Activated CD4-positive, CD25-positive, alpha-beta regulatory T cell treated with anti-CD3 and anti-CD28 coated beads, Interleukin-2, amount 50 U/mL, for 16 hours (primary cell): ENCODE results near the gene ALPG.
"Not testable (repeated sequence)": the region's sequence is repeated elsewhere in the genome, so short reads cannot be mapped to it uniquely, and the experiment has no call there.

ENCODE experiments used
- DNase-seq: peaks from one replicate; pipeline ENCODE4 v3.0.0-alpha.2; 2020; ENCODE audit warnings: low read depth, low spot score

Gene ALPG

DNA sequence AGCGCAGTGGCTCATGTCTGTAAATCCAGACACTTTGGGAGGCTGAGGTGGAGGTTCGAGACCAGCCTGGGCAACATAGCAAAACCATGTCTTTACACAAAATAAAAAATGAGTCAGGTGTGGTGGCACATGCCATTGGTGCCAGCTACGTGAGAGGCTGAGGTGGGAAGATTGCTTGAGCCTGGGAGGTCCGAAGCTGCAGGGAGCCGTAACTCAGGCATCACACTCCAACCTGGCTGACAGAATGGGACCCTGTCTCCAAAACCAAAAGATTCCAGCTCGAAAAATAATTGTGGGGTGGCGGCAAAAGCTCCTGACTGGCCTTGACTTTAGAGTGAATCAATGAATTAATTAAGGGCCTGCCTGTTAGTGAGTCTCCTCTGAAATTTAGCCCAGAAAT lies 29.3 kb upstream of the ALPG start:
- no peak for DNase-seq

DNA sequence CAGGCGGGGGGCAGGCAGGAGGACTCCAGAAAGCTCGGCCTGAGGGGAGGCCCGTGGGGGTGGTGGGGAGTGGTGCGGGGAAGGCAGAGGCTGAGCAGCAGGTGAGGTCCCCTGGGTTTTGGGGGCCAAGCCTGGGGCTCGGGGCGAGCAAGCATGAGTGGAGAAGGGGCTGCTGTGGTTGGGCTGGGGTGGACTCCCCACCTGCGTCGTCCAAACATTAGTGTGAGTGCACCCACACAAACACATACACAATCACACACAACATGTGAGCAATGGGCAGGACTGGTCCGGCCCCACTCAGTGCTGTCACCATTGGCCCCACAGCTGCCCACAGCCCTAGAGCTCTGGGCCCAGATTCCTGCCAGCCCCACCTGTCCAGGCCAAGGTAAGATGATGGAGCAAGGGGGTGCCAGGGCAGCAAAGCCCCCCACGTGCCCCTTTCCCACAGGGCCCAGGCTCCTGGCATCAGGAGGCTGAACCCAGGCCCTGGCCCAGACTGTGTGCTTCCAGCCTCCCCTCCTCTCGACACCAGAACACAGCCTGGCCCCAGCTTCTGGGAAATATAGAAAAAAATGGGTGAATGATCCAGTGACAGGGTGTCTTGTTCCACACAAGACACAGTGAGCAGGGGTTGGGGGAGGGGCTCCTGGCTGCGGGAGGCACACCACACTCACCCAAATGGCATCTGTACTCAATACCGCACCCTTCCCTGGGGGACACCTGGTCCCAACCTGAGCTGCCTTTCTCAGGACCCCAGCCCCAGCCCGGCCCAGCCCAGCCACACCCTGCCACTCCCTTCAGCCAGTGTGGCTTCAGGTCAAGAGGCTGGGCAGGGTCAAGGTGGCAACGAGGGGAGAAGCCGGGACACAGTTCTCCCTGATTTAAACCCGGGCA lies 28.6 kb upstream of the ALPG start:
- DNase-seq, result no peak

GRCh38 chr2:232378735-232379151 lies 27.9 kb upstream of the ALPG start, which contains the start of gene ALPP:
TSS of gene ALPP (plus strand) at chr2:232378751. CDS start at chr2:232378803, 52 bp downstream.
- not testable (repeated sequence) for DNase-seq

DNA sequence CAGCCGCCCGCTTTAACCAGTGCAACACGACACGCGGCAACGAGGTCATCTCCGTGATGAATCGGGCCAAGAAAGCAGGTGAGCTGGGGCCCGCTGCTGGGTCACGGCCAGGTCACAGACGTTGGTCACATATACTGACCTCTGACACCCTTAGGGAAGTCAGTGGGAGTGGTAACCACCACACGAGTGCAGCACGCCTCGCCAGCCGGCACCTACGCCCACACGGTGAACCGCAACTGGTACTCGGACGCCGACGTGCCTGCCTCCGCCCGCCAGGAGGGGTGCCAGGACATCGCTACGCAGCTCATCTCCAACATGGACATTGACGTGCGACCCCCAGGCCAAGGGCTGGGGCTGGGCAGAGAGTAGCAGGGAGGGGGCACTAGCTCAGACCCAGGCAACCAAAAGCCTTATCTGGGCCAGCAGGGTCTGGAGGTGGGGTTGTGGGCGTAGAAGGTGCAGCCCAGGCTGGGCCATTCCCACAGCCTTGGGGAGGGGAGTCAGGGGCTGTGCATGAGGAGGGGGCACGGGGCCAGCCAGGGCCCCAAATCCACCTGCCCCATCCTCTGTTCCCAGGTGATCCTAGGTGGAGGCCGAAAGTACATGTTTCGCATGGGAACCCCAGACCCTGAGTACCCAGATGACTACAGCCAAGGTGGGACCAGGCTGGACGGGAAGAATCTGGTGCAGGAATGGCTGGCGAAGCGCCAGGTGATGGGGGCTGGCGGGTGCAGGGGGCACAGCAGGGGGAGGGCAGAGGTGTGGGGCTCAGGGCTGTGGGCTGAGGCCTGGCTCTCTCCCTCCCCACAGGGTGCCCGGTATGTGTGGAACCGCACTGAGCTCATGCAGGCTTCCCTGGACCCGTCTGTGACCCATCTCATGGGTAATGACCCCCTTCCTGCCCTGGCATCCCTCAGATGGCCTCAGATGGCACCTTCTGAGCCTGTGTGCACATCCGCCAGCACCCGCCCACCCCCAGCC lies 26.7 kb upstream of the ALPG start:
- DNase-seq, result not testable (repeated sequence)

DNA sequence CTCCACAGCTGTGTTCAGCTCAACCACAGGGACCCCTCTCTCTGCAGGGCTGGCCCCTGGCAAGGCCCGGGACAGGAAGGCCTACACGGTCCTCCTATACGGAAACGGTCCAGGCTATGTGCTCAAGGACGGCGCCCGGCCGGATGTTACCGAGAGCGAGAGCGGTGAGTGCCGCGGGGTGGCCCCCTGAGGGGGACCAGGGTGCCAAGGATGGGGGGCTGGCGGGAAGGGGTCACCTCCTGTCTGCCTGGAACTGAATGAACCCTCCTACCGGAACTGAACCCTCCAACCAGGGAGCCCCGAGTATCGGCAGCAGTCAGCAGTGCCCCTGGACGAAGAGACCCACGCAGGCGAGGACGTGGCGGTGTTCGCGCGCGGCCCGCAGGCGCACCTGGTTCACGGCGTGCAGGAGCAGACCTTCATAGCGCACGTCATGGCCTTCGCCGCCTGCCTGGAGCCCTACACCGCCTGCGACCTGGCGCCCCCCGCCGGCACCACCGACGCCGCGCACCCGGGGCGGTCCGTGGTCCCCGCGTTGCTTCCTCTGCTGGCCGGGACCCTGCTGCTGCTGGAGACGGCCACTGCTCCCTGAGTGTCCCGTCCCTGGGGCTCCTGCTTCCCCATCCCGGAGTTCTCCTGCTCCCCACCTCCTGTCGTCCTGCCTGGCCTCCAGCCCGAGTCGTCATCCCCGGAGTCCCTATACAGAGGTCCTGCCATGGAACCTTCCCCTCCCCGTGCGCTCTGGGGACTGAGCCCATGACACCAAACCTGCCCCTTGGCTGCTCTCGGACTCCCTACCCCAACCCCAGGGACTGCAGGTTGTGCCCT lies 25.2 kb upstream of the ALPG start:
- DNase-seq, result not testable (repeated sequence)

GRCh38 chr2:232382331-232383225 lies 24.1 kb upstream of the ALPG start:
- DNase-seq, result no peak

- no peak for DNase-seq
Measured at GRCh38 chr2:232384466-232384865, 22.2 kb upstream of the ALPG start.

DNA sequence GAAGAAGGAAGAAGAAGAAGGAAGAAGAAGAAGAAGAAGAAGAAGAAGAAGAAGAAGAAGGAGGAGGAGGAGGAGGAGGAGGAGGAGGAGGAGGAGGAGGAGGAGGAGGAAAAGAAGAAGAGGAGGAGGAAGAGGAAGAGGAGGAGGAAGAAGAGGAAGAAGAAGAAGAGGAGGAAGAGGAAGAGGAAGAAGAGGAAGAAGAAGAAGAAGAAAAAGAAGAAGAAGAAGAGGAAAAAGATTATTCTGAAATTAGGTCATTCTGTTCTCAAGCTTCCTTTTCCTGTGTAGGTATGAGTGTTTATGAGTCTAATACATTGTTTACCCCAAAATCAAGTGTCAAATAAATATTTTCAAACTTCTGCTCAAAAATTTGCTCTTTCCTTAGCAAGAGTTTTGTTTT lies 21.6 kb upstream of the ALPG start:
- not testable (repeated sequence) for DNase-seq

DNA sequence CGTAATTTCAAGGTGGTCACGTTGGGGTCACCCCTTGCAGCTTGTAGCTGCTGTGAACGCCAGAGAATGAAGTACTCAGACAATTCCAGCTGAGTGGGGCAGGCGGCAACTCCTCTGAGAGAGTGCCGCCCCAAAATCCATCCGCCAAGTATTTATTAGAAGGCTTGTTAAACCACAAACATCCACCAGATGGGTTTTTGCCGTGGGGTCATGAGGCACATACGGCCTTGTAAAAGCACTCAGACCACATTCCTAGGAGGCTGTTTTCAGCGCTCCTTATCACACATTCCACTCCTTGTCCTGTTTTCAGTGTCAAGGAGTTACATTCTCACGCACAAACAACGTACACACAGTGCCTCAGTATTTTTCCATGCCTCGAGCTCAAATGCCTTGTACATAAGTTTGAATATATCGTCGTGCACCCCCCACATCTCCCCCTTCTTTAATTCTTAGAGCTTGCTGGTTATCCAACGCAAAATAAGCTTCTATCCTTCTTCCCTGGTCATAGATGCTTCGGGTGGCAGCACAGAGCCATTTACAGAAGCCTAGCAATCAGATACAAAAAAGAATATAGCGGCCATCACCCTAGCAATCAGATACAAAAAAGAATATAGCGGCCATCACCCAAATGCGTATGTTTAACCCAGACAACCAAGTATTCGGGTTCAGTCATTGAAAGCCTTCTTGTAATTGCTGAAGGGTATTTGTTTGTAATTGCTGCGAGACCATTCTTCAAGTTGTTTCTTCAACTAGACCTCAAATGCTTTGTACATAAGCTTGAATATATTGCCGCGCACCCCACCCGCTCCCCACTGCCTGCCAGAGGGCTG lies 20.8 kb upstream of the ALPG start:
- DNase-seq, result no peak

- DNase-seq, result no peak
Measured at GRCh38 chr2:232386490-232386739, 20.2 kb upstream of the ALPG start.

GRCh38 chr2:232386740-232387450 lies 19.7 kb upstream of the ALPG start:
- no peak for DNase-seq

DNA sequence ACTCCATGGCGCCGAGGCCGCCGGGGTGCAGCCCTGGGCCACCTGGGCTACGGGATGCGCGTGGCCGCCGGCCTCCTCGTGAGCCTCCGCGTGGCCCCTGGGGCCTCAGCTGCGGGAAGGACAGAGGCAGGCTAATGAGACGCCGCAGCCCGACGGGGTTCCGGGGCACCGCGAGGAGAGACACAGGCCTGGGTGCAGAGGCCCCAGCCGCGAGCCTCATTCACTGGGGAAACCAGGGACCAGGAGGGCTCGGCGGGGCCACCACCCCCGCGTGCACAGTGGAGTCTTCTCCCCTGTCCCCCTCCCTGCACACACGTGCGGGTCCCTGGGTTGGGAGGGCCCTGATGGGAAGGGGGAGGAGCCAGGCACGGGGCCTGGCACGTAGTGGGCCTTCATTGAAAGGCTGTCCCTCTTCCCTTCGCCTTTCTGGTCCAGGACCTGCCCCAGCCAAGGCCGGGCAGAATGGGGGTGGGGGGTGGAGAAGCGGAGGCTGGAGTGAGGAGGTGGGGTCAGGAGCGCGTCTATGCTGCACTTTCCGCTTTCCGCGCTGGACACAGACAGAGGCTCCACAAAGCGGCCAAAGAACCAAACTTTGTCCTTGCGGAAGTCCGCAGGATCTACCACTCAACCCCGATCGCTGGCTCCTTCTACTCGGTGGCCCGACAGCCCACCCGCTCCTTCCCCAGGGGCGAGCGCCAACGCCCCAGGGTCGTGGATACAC lies 19.0 kb upstream of the ALPG start:
- no peak for DNase-seq

- DNase-seq, result no peak
Measured at GRCh38 chr2:232388324-232388891, 18.2 kb upstream of the ALPG start.

DNA sequence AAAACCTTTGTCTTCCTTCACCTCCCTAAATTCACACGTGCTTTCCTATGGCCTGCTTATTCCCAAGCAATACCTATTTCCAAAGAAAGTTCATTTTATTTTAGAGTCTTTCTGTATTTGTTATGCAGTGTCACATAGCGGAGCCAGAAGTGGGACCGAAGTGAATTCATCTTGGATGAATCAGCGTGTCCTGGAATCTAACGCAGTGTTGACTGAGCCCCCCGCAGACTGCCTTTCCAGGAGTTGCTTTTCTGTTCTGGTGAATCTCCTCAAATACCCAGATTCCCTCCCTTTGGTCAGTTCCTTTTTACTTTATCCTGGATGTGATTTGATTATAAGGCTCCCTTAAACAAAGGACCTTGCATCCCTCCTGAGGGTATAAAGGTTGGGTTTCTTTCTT lies 17.3 kb upstream of the ALPG start:
- DNase-seq, result no peak

GRCh38 chr2:232390661-232391060 lies 16.0 kb upstream of the ALPG start:
- DNase-seq, result no peak

GRCh38 chr2:232393556-232393955 lies 13.1 kb upstream of the ALPG start:
- DNase-seq, result no peak

GRCh38 chr2:232394431-232394830 lies 12.2 kb upstream of the ALPG start:
- not testable (repeated sequence) for DNase-seq

- no peak for DNase-seq
Measured at GRCh38 chr2:232395586-232395985, 11.1 kb upstream of the ALPG start.
